Right lobe of liver (tissue), 6 donors: ENCODE results near the gene WSCD2. TPM values are rescaled to one million over a fixed set of nuclear protein-coding genes. Genes with fewer than 3 reads are reported as not detected.

Source experiments
- ATAC-seq, 4 donors: fragments of 200-7000 bp; cut with Tn5 transposase; one replicate each; pipeline ENCODE4 v1.9.1; 2020; ENCODE audit warnings: mild to moderate bottlenecking in 4 of 4, moderate library complexity in 4 of 4
- DNase-seq, 3 donors: peaks; one replicate each; pipeline ENCODE4 v3.0.0-alpha.2; 2020
- H3K27ac ChIP-seq, 3 donors: fragments of 200-600 bp; one replicate each; pipeline ENCODE4 v1.8.0; 2022
- H3K27me3 ChIP-seq, 2 donors: fragments of 200-600 bp; one replicate each; pipeline ENCODE4 v1.8.0; 2022
- H3K36me3 ChIP-seq, 4 donors: fragments of 200-600 bp; sonication (generic) in 1 of 4; one replicate each; pipeline versions ENCODE4 v1.5.1 to v1.8.0; 2017 to 2022; ENCODE audit warnings: control low read depth in 1 of 4
- H3K4me1 ChIP-seq, 4 donors: fragments of 200-600 bp; sonication (generic) in 1 of 4; one replicate each; pipeline versions ENCODE4 v1.5.1 to v1.8.0; 2017 to 2022; ENCODE audit warnings: control low read depth in 1 of 4
- H3K4me3 ChIP-seq, 3 donors: fragments of 200-600 bp; one replicate each; pipeline ENCODE4 v1.8.0; 2022
- H3K9me3 ChIP-seq, 4 donors: fragments of 200-600 bp; sonication (generic) in 1 of 4; one replicate each; pipeline versions ENCODE4 v1.5.1 to v1.8.0; 2017 to 2022; ENCODE audit warnings: control low read depth in 1 of 4
- CTCF ChIP-seq, 4 donors: fragments of 200-600 bp in 3 of 4; fragments of 450-650 bp in 1 of 4; IDR thresholded peaks; one replicate each; pipeline versions ENCODE4 v1.5.1 to v1.8.0; 2016 to 2022; ENCODE audit warnings: antibody characterized with exemption in 4 of 4, mild to moderate bottlenecking in 2 of 4
- POLR2A ChIP-seq: fragments of 450-650 bp; IDR thresholded peaks from one replicate; pipeline ENCODE4 v1.6.1; 2017; ENCODE audit warnings: antibody characterized with exemption, mild to moderate bottlenecking
- WGBS: methylation state at CpG from one replicate; pipeline ENCODE4 v1.1.6; 2018; ENCODE audit warnings: low coverage, low lambda C conversion rate; ENCODE audit not compliant: insufficient coverage; ENCODE audit errors: missing lambda C conversion rate; 5-methylcytosine and 5-hydroxymethylcytosine counted together
- intact Hi-C, 2 donors: fragments of 100-400 bp; cut with DNase I; formaldehyde crosslinking; loops; one replicate each; pipeline versions ENCODE4 v1.11.2 to v1.14.1; 2022
- total RNA-seq, 6 experiments: library from RNA; depleted of rRNA in 2 of 6; stranded (reverse); fragments of >200 nt in 2 of 6; fragmentation: NEBNext Ultra II Directional in 3 of 6; extraction: Animal tissue kit (Norgen Biotek cat#: 25700) in 3 of 6; gene quantifications; one replicate each; pipeline versions ENCODE4 v1.1.0 to v1.2.4, GENCODE V29; 2016 to 2023
- donor health status: DM: no; HTN: yes; CAD: no.
- donor health status: DM: no; HTN: no; CAD: no.
- donor health status: DM: no; HTN: no; CAD: no.
- donor health status: DM: no; HTN: yes; CAD: no.
- donor health status: DM: no; HTN: yes; CAD: no.

Gene WSCD2
- total RNA-seq, 6 experiments from 2014 or later = not detected

GRCh38 chr12:108143144-108143543 lies 14.1 kb downstream of the WSCD2 start:
- Histone ChIP-seq H3K9me3 (no peaks in the 10 kb centered on the region), H3K4me1 (no peaks in the 10 kb centered on the region), H3K4me3 (no peak overlapping the region), H3K36me3 (no peaks in the 10 kb centered on the region), H3K27ac (no peak overlapping the region), H3K27me3 (no peaks in the 10 kb centered on the region)
- ATAC-seq (no peak), DNase-seq (no peak)
- WGBS = 10% methylated on average over 1 of the region's 1 CpG
- TF ChIP-seq POLR2A (no peak), CTCF (IDR thresholded peaks at IDR 0.05) (no peak)
- intact Hi-C loops = no loop called here

- Histone ChIP-seq H3K4me1 (no peaks in the 10 kb centered on the region), H3K27me3 (no peaks in the 10 kb centered on the region), H3K27ac (no peak overlapping the region), H3K9me3 (no peaks in the 10 kb centered on the region), H3K36me3 (no peaks in the 10 kb centered on the region), H3K4me3 (no peak overlapping the region)
- intact Hi-C loops = no loop called here
- 61% methylated on average over 8 of the region's 8 CpGs for WGBS
- no peak for ATAC-seq
- TF ChIP-seq CTCF (IDR thresholded peaks at IDR 0.05) (no peak), POLR2A (no peak)
- no peak for DNase-seq
Measured at GRCh38 chr12:108144080-108144479, 15.0 kb downstream of the WSCD2 start.

- intact Hi-C loops = no loop called here
- 72% methylated on average over 2 of the region's 2 CpGs for WGBS
- TF ChIP-seq POLR2A (no peak), CTCF (IDR thresholded peaks at IDR 0.05) (no peak)
- Histone ChIP-seq H3K4me3 (no peak overlapping the region), H3K4me1 (no peaks in the 10 kb centered on the region), H3K27ac (no peak overlapping the region), H3K27me3 (no peaks in the 10 kb centered on the region), H3K36me3 (no peaks in the 10 kb centered on the region), H3K9me3 (no peaks in the 10 kb centered on the region)
- ATAC-seq = no peak
- no peak for DNase-seq
Measured at GRCh38 chr12:108145011-108145410, 15.9 kb downstream of the WSCD2 start.

- DNase-seq = no peak
Measured at GRCh38 chr12:108146035-108146893, 17.2 kb downstream of the WSCD2 start.

More at GRCh38 chr12:108146035-108146893, 17.2 kb downstream of the WSCD2 start:
- Histone ChIP-seq H3K9me3 (no peaks in the 10 kb centered on the region), H3K4me3 (no peak overlapping the region), H3K27me3 (no peaks in the 10 kb centered on the region), H3K4me1 (no peaks in the 10 kb centered on the region), H3K27ac (no peak overlapping the region), H3K36me3 (no peaks in the 10 kb centered on the region)
- intact Hi-C loops = no loop called here
- ATAC-seq = no peak
- TF ChIP-seq POLR2A (no peak), CTCF (IDR thresholded peaks at IDR 0.05) (no peak)
- WGBS = 26% methylated on average over 4 of the region's 6 CpGs
